Measurements from ENCODE around the gene PPIL1.

Gene PPIL1

DNA sequence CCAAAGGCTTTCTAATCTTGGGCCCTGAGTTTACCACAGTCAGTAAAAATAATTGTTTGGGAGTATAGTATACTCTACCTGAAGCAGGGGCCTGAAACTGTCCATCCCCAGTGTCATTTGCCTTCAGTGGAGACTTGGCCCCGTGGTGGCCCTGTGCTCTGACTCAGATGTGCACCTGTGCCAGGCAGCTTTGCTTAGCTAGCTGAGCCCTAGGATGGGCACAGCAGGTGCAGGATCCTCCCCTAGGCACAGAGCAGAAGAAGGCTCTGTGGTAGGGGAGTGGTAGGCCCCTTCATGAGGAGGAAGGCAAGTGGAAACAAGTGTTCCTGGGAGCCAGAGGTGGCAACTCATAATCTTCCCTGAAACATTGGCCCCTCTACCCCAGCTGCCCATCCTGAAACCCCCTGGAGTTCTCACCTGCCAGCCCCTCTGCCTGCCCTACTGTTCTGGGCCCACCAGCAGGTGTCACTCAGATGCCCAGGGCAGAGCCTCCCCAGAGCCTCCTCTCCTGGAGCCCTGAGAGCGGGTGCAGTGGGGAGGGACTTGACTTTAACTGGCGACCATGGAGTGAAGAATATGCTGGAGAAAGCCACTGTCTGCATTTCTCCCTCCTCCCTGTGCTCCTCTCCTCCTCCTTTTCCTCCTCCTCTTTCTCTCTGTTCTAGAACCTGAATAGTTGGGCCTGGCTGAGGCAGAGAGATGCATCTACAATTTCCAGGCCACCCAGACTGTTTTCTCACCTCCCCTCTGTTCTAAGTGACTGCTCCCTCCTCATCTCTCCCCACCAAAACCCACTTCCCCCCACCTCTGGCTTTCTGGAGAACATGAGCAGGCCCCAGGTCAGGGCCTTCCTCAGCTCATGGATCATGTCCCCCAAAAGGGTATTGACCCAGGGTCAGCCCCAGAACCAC, 38.2 kb downstream of the PPIL1 start:
- DNase-seq (ENCODE audit: low spot score) = no peak

- no peak for DNase-seq (ENCODE audit: low spot score)
Observed at GRCh38 chr6:36834576-36835341, 39.8 kb downstream of the PPIL1 start.

DNA sequence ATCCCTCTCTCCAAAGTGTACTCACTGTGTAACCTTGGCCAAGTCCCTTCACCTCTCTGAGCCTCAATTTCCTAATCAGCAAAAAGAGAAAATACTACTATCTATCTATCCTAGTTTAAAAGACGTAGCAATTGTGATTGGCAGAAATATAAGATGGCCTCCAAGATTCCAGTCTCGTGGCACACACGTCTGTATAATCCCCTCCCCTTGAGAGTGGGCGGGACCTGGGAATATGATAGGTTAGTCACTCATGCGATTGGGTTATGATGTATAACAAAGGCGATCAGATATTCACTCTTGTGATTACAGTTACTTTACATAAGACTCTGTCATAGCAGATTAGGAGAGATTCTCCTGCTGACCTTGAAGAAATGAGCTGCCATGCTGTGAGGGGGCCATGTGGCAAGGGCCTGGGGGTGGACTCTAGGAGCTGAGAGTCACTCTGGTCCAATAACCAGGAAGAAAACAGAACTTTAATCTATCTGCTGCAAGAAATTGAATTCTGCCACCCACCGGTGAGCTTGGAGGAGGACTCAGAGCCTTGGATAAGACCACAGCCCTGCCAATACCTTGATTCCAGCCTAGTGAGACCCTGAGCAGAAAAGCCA, 41.3 kb downstream of the PPIL1 start:
- DNase-seq (ENCODE audit: low spot score) = no peak

DNA sequence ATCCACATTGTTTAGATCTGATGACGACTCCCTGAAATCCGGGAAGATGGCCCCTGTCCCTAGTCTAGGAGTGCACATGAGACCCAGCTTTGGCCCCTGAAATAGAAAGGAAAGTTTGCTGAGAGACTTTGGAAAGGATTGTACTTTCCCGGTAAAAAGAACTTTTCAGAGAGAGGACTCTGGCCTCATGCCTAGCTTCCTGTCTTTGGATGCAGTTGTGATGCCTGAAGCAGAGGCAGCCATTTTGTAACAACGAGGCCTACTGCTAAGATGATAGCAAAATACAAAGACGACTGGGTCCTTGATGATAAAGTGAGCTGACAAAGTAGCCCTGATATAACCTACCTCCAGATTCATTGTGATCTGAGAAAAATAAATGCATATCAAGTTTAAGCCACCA, 42.3 kb downstream of the PPIL1 start:
- no peak for DNase-seq (ENCODE audit: low spot score)

GRCh38 chr6:36830577-36830976, 44.0 kb downstream of the PPIL1 start:
- DNase-seq (ENCODE audit: low spot score) = no peak

DNA sequence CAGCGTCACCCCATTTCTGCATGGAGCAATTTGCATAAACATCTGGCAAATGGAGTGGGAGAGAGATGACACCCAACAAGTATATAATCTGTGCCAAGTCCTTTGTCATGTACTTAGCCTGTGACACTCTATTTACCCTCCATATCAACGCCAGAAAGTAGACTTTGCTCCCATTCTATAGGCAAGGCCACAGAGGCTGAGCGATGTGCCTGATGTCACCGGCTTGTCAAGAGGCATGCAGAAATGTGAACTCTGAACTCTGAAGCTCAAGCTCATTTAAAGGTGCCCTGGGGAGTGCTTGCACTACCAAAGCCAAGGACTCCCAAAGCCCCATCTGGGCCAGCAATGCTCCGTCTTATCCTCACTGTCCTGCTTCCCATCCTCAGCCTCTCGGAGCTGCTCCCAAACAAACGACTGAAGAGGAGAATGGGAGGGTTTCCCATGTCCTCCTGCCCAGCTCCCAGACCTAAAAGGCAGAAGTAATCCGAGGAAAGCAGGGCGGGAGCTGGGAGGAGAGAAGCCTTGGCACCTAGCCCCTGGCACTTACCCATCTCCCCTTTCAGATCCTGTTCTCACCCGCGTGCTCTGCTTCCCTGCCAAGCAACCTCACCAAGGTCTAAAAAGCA, 44.6 kb downstream of the PPIL1 start:
- DNase-seq (ENCODE audit: low spot score) = no peak

DNA sequence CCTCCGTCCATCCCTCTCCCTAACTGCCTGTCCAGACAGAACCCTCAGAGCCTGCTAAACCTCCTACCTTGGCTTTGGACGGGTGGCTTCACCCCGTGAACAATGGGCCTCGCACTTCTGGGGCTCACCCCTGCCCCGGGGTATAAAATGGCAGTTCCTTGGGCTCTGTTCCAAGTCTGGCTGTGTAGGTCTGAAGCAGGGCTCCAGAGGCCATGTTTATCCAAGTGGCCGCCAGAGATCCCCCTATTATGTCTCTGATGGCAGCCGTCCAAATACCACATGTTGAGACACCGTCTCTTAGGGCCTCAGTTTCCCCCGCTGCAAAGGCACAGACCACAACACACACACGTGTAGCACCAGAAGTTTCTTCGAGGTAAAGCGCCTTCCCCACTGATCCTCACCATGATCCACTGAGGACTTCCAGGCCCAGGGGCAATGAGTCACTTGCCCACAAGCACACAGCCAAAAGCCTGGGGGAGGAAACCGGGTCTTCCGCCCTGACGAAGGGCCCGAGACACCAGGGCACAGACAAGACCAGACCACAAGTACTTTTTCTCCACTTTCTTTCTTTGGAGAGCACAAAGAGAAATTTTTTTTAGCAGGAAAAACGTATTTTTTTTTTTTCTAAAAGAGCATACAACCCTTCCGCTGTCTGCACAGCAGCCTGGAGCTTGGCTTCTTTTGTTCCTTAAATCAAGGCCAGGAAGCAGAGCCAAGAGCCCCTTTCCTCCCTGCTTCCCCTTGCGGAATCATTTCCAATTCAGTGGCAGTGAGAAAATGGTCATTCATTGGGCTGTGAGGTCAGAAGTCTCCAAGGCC, 47.1 kb downstream of the PPIL1 start:
- no peak for DNase-seq (ENCODE audit: low spot score)

GRCh38 chr6:36826520-36827227, 47.9 kb downstream of the PPIL1 start:
- no peak for DNase-seq (ENCODE audit: low spot score)

- DNase-seq (ENCODE audit: low spot score) = no peak
Observed at GRCh38 chr6:36825994-36826393, 48.6 kb downstream of the PPIL1 start.

DNA sequence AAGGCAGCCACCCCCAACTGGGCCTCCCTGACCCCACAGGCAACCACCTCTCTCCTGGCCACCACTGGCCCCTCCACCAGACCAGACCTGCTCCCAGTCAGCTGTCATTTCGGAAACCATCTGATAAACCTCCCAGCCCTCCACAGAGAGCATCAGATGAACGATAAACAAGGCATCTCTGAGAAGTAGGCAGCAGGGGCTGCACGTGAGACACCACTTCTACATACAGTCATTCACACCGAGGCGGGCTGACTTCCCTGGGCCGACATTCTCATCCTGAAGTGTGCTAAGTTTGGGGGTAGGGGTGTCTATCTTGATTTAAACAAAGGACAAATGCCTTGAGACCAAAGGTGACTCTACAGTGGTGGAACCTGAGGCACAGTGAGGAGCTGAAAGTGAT, 49.2 kb downstream of the PPIL1 start:
- no peak for DNase-seq (ENCODE audit: low spot score)

DNA sequence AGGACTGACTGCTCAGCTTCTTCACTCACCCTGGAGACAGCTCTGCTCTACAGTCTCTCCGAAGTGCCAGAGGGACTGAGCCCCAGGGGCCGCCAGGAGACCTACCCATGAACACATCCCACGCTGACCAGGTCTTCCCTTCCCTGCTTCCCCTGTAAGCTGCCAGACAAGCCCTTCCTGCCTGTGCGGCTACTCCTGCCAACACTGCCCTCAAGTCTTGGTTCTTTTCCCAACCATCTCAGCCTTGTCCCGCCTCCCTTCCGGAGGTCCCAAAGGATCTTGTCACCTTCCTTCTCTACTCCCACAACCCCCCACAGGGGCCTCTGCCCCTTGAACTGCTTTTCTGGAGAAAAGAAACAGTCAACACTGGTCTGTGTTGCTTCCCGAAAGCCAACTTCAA, 50.4 kb downstream of the PPIL1 start:
- DNase-seq (ENCODE audit: low spot score) = no peak

DNA sequence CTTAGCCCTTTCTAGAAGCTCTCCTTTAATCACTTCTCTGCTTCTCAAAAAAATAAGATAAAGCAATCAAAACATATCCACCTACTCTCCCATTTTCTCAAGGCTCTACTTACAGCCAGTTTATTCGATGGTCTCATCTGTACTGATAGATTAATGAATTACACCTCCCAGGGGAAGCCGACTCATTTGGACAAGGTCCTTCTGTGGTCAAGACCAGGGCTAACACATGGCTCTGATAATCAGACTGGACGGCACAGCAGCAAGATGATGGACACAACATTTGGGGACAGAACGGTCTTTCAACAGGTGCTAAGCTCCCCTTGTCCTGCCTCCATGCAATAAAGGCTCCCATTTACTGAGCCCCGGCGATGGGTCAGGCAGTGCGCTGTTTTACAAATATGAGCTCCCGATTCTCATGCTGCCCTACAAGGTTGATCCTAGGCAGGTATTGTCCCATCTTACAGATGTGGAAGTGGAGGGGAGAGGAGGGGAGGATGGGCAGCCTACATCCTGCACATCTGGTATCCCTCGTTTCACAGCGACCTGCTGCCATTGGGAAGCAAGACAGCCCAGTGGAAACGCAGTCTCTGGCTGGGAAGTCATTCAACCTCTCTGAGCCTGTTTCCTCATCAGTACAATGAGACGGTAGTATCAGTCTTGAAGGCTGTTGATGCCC, 51.0 kb downstream of the PPIL1 start:
- no peak for DNase-seq (ENCODE audit: low spot score)

DNA sequence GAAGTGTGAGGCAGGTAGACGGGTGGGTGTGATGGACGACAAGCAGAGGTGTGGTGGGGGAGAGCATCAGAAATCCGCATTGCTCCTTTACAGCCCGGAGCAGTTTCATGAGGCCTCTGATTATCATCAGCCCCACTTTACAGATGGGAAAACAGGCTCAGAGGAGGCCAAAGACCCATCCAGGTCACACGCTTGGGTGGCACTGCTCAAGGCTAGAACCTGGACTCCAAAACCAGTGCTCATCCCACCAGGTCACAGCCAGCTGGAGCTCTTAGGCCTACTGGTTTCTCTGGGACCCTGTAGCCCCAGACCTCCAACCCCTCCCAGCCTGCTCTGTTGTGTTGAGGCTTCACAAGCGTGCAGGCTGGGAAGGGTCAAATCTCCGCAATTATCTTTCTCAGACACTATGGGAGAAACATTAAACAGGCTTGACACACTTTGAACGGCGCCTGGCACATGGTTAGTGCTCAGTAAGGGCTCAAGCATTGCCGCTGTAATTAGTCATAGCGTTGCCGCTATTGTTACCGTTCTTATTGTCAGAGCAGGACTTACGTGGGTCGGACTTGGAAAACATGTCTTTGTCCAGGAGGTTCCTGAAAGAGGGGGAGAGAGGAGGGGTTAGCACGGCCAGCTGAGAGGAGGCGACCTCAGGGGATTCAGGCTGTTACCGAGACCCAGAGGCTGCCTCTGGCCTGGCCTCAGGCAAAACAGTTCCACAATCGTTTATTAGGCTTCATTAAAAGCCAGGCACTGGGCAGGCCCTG, 51.9 kb downstream of the PPIL1 start:
- DNase-seq (ENCODE audit: low spot score) = no peak

DNA sequence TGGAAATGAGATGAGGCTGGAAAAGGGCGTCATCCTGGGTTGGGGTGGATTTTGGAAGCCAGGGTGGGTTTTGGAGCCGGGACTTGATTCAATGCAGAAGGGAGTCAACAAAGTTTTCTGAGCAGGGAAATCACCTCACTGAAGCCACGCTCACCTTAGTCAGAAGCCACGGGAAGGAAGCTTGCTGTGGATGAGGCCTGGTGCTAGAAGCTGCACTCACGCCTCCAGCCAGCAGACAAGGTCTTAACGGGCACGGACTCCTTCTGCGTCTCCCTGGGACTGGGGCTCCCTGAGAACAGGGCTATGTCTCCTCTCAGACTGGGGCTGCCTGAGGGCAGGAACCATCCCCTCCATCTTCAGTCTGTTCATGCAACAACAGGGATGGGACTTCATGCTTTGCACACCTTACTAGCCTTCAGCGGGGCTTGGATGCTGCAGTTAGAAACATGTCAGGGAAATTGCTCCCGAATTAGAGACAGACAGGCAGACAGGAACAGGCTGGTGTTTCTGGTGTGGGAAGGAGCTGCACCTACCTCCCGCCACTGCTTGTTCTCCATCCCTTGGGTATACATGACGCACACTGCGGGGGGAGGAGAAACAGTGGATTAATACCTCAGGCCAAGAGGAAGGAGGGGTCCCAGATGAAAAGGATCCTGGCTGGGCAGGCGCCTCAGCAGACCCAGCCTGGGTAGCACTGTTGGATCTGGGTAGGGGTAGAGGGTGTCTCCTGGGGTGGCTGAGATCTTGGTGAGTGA, 52.8 kb downstream of the PPIL1 start:
- no peak for DNase-seq (ENCODE audit: low spot score)

- DNase-seq (ENCODE audit: low spot score) = no peak
Observed at GRCh38 chr6:36820700-36821580, 53.7 kb downstream of the PPIL1 start.

- no peak for DNase-seq (ENCODE audit: low spot score)
Observed at GRCh38 chr6:36818756-36819155, 55.8 kb downstream of the PPIL1 start.

DNA sequence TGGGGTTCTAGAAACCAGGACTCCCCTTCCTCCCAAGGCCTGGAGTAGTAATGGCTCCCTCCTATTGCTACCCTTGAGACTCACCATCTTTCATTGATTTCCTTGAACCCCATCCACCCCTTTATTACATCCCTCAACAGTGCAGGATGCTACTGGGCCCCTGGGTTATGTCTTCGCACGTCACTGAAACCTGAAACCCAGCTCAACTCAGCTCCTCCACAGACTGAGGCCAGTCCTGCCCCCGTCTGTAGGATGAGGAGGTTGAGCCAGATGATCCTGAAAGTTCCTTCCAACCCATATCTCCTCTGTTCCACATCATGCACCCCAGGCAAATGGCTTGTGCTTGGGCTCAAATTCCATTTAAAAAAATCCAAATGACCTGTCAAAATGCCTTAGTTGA, 56.8 kb downstream of the PPIL1 start:
- DNase-seq (ENCODE audit: low spot score) = no peak

Measured in CD4-positive, alpha-beta T cell treated with Interleukin-15 for 4 hours (primary cell).